HG02973 (cell line): ENCODE results near the gene PBX3.

Source experiments
- ATAC-seq: cut with Tn5 transposase; IDR thresholded peaks from one replicate; pipeline ENCODE4 v1.9.1; 2021; ENCODE audit warnings: moderate library complexity; ENCODE audit not compliant: unreplicated experiment

Gene PBX3

GRCh38 chr9:125932012-125932411 lies 184.8 kb downstream of the PBX3 start:
- no peak for ATAC-seq

- ATAC-seq, result no peak
These were observed 185.7 kb downstream of the PBX3 start for GRCh38 chr9:125932746-125933455.

DNA sequence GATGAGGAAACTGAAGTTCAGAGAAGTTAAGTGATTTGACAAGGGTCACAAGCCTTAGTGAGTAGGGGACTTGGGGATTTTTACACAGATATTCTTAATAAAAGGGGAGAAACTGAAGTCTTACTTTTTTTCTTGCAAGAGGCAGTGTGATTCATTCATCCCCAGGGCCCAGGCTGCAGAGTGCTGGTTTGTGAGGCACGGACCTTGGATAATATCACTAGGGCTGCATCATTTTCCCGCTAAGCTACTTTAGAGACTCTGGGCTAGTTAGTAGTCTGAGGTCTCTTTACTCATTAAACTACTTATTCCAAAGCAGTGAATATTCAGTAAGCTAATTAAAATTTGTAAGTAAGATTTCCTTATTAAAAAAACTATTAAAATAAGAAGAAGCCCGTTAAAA lies 195.0 kb downstream of the PBX3 start:
- ATAC-seq, result no peak

DNA sequence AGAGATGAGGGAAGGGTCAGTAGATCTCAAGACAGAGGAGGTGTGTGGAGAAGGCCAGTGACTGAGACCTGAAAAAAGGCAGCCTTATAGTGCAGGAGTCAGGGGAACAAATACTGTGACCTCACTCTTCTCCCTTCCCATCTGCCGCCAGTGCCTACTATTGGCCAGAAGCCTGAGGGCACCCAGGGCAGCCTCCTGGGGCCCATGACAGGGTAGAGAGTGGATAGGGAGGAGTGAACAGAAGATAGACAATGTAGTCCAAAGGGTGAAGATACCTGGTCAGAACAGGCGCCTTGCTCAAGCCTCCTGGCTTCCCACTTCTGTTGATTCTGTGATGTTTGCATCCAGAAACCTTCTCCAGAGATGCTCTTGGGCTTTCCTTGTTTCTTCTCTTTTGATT lies 196.7 kb downstream of the PBX3 start:
- ATAC-seq, result no peak

- no peak for ATAC-seq
These were observed 199.2 kb downstream of the PBX3 start for GRCh38 chr9:125946397-125946796.

DNA sequence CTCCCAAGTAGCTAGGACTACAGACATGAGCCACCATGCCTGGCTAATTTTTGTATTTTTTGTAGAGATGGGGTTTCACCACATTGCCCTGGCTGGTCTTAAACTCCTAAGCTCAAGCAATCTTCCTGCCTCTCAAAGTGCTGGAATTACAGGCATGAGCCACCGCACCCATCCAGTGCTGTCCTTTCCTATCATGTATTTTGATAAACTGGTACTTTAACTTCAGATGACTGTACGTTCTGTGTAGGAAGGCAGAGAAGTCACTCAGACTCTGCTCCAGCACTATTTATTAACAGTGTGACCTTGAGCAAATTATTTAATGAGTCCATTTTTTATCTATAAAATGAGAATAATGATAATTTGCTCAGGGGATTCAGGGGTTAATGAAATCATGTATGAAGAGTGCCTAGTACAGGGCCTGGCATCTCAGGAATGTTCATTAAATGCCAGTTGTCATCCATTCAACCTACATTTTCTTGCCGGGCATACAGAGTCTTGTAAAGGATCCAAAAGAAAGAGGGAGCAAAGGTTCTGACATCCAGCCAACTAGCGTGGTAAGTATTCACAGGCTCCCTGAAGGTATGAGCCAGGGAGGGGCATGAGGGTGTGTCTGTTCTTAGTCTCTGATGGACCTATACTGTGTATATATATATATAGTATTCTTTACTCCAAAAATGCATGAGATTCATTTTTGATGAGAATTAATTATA lies 201.9 kb downstream of the PBX3 start:
- ATAC-seq, result no peak

GRCh38 chr9:125949703-125950460 lies 202.7 kb downstream of the PBX3 start:
- no peak for ATAC-seq

DNA sequence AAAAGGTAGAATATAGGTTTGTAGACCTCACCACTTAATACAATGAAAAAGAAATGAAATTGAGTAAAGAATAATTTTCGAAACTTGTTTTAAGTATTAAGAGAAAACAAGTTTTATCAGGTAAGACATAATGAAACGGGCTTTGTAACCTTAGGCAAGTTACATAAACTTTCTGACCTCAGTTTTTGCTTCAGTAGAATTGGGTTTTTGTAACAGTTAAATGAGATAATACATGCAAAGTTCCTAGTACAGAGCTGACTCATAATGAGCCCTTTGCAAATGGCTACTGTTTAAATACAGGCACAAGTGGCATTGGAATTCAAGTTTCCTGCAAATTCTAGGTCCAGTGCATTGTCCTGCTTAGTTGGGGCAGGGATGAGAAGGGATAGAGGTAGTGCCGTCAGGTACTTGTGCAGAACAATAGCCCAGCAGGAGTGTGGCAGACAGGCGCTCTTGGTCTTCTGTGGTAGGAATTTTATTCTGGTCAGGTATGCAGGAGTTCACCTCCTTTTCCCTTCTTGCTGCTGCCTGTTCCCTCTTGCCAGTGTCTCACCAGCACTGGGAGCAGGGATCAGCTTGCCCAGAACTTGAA lies 203.8 kb downstream of the PBX3 start:
- ATAC-seq, result no peak

GRCh38 chr9:125953314-125954019 lies 206.3 kb downstream of the PBX3 start:
- no peak for ATAC-seq

GRCh38 chr9:125956102-125956501 lies 208.9 kb downstream of the PBX3 start:
- no peak for ATAC-seq

- no peak for ATAC-seq
These were observed 212.1 kb downstream of the PBX3 start for GRCh38 chr9:125959315-125959714.

- no peak for ATAC-seq
These were observed 212.9 kb downstream of the PBX3 start for GRCh38 chr9:125959951-125960619.

- ATAC-seq, result no peak
These were observed 213.5 kb downstream of the PBX3 start for GRCh38 chr9:125960626-125961025.

- ATAC-seq, result no peak
These were observed 213.9 kb downstream of the PBX3 start for GRCh38 chr9:125961072-125961471.

GRCh38 chr9:125963932-125964331 lies 216.8 kb downstream of the PBX3 start:
- no peak for ATAC-seq

DNA sequence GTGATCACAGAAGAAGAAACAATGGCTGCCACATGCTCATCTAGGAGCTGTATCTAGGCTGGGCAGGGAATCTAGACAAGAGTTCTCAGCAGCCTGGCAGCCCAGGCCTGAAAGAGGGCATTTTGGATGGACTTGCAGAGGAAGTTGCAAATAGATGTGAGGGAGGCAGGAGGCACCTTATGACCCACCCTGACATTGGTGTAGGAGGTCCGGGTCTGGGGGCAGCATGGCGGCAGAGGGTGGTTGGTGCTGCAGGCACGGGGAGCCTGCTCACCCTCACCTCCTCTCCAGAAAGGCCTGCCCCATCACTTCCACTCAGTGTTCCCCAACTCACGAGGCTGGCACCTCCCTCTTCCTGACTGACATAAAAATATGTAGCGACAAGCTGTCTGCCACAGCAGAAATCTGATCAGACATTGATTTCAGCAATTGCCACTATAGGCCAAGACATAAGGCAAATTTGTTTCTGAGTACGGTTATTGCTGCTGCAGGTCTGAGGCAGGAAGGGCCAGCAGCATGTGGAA lies 217.6 kb downstream of the PBX3 start:
- no peak for ATAC-seq

GRCh38 chr9:125965477-125965876 lies 218.3 kb downstream of the PBX3 start:
- no peak for ATAC-seq

GRCh38 chr9:125966466-125966865 lies 219.3 kb downstream of the PBX3 start:
- ATAC-seq, result no peak

DNA sequence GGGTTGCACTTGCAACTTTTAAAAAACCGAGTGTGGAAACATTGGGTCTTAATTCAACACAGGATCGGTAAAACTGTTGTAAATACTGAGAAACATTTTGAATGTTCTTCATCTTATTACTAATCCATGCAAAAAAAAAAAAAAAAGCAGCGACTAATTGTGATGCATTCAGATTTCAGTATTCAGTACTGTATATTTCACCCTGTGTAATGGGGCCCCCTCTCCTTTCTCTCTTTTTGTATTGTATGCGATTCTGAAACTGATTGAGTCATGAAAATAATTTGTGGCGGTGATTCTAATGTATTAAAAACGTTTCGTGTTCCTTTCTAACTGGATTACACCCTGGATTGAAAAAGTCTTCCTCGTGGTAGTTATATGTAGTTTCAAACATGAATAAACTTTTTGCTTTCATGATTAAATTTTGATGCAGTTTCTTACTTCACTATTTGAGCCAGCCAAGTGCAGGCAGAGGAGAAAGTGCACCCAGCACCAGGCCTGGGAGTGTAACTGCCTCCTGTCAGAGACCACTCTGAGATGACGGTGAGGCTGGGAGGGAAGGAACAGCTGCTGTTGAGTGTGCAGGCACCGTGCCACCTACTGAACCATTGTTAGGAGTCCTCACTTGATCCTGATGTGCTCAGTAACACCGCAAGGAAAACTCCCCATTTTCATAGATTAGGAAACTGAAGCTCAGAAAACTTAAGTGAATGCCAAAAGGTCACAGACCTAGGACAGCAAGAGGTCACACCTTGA lies 220.0 kb downstream of the PBX3 start:
- no peak for ATAC-seq
